ENCODE results near the gene KRT86.
"Not testable (repeated sequence)": the region's sequence is repeated elsewhere in the genome, so short reads cannot be mapped to it uniquely, and the experiment has no call there.

Gene KRT86

DNA sequence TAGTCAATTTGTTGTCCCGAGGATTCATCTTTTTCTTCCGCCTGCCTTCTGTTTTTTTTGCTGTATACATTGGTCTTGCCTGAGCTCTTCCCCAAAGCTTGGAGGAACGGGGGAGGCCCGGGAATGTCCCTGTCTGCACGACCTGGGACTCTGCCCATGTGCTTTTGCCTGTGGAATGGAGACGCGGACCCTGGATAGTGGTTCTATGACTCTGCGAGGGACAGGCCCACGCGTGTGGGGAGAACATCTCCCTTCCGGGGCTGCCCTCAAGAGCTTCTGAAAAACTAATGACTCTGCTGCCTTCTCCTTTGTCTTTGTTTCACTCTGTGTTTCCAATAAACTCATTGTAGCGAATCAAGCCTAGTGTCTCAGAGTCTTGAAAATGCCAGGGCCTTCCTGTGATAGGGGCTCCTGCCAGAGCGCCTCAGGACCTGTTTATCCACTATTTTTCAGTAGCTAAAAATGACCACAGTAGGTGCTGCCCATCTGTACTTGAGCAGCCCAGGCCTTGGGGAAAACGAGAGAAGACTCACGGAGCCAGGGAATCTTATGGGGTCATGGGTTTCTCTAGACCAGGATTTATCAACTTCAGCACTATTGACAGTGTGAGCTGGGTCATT lies 34.5 kb downstream of the KRT86 start:
- DNase-seq (ENCODE audit: insufficient read length, low spot score) (no peak), FAIRE-seq (no peak)

DNA sequence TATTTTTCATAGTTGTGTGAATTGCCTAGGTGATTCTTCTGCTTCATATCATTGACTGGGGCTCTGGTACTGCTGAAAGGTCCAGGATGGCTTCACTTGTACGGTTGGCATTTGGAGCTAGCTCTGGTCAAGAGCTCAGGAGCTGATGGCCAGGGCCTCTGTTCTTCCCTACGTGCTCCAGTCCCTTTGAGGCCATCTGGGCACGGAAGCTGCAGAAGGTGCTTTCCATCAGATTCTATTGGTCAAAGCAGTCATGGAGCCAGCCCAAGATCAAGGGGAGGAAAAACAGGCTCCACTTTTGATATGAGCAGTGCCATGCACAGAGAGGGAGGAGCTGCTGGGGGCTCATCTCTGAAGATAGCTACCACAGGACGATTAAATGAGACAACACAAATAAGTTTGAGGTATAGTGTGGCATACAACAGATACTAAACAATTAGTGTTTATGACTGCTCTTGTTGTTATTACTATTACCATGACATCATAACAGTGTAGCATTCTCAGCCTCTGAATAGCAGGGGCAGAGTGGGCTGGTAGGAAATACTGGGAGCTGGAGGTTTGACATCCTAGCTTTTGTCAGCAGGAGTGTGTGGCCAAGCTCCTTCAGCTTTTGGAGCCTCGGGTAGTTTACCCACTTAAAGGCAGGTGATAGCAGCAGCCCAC lies 36.3 kb downstream of the KRT86 start:
- DNase-seq (ENCODE audit: insufficient read length, low spot score) = no peak
- no peak for FAIRE-seq

DNA sequence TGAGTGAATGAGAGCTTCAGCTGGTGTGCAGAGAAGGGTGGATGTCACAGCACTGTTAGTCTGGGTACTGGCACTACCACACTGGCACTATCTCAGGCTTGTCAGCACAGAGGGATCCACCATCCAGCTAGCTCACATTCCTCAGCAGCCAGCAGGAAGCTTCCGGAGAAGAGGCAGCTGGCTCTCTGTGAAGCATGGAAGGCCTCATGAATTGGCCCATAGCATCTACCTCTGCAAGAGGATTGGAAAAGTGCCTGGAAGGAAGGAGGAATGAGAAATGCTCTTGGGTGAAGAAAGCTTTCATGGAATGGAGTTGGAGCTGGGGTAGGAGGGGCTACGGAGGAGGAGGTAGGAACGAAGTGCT lies 36.8 kb downstream of the KRT86 start:
- no peak for FAIRE-seq
- no peak for DNase-seq (ENCODE audit: insufficient read length, low spot score)

GRCh38 chr12:52312086-52312485 lies 37.6 kb downstream of the KRT86 start:
- DNase-seq (ENCODE audit: insufficient read length, low spot score) = no peak
- no peak for FAIRE-seq

DNA sequence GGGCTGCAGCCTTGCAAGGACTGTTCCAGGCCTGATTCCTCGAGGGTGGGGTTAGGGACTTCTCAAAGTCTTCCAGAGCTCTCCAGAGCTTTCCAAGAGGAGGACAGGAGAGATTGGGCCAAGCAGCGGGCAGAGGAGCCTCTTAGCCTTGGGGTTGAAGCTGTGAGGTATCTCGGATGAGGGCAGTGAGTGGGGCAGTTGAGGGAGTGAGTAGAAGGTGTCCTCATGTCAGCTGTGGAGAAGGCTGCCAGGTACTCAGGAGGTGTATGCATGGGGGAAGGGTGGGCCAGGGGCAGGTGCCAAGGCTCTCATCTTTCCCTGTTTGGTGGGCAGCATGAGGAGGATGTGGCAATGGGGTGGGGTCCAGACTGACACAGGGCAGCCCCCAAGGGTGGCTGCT lies 39.0 kb downstream of the KRT86 start:
- FAIRE-seq (no peak), DNase-seq (ENCODE audit: insufficient read length, low spot score) (no peak)

- DNase-seq (ENCODE audit: insufficient read length, low spot score) (no peak), FAIRE-seq (no peak)
Observed at GRCh38 chr12:52313926-52314325, 39.5 kb downstream of the KRT86 start.

- FAIRE-seq = no peak
Observed at GRCh38 chr12:52314511-52314910, 40.1 kb downstream of the KRT86 start.

DNA sequence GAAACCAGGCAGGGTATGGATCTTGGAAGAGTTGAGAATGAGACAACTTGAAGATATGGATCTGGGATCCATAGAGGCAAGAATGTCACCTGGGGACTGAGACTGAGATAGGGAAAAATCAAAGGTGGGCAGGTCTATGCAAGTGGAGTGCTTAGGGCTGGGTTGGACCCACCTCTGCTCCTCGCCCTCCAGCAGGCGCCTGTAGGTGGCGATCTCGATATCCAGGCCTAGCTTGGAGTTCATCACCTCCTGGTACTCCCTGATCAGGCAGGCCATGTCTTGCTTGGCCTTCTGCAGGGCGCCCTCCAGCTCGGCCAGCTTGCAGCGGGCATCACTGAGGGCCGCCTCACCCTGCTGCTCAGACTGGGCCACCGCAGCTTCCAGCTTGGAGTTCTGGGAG lies 41.3 kb downstream of the KRT86 start:
- not testable (repeated sequence) for DNase-seq (ENCODE audit: insufficient read length, low spot score); FAIRE-seq

More at GRCh38 chr12:52314511-52314910, 40.1 kb downstream of the KRT86 start:
- DNase-seq (ENCODE audit: insufficient read length, low spot score) = no peak

GRCh38 chr12:52316290-52316689 lies 41.8 kb downstream of the KRT86 start:
- FAIRE-seq (no peak), DNase-seq (ENCODE audit: insufficient read length, low spot score) (no peak)

GRCh38 chr12:52316701-52317100 lies 42.3 kb downstream of the KRT86 start:
- FAIRE-seq = no peak
- no peak for DNase-seq (ENCODE audit: insufficient read length, low spot score)

DNA sequence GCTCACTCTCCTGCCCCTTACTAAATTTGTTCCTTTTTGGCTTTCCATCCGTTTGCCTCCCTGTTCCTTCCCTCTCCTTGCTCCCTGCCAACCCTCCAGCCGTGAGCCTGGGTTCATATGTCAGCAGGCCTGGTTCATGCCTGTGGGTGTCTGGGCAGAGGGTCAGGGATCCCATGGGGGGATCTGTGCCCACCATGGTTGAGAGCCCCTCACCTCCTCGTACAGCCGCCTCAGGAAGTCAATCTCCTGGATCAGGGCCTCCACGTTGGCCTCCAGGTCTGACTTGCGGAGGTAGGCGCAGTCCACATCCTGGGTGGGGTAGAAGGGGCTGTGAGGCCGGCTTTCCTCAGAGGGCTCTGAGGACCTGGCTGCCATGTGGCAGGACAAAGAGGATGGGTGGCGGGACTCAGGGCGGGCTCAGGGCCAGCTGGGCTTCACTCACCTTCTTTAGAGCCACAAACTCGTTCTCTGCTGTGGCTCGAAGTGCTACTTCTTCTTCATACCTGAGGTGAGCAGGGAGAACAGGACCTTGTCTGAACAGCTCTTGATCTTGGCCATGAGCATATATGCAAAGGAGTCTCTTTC lies 43.1 kb downstream of the KRT86 start:
- FAIRE-seq = no peak
- no peak for DNase-seq (ENCODE audit: insufficient read length, low spot score)

- FAIRE-seq (no peak), DNase-seq (ENCODE audit: insufficient read length, low spot score) (no peak)
Observed at GRCh38 chr12:52318241-52318990, 44.0 kb downstream of the KRT86 start.

DNA sequence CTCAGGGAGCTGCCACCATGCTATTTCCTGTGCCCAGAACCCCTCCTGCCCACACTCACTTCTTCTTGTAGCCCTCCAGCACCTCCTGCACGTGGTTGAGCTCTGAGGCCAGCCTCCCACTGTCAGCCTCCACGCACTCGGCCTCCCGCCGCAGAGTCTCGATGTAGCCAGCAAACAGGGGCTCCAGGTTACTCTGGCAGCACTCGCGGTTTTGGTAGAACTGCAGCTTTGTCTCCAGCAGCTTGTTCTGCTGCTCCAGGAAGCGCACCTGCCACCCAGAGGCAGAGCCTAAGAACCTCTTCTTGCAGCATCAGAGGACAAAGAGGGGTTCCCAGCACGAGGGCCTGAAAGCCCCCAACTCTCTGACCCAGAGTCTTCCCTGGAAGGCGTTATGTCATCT lies 44.7 kb downstream of the KRT86 start:
- DNase-seq (ENCODE audit: insufficient read length, low spot score) (no peak), FAIRE-seq (no peak)

DNA sequence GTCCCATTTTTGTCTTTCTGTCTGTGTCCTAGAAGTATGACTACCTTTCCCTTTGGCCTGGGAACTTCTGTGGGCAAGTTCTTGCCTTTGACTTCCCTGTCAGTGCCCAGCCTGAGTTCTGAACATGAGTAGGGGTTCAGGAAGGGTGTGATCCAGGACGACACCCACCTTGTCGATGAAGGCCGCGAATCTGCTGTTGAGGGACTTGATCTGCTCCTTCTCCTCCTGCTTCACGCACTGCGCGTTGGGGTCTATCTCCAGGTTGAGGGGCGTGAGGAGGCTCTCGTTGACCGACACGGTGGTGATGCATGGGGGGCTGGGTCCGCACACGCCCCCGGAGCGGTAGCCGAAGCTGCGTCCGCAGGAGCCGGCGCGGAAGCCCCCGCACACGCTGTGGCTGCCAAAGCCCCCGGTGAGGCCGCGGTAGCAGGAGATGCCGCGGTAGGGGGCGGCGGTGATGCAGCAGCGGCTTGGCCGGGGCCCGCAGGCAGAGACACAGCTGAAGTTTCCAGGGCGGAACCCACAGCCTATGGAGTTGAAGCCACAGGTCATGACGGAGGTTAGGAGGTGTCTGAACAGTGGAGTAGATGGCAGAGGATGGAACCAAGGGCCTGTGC lies 46.4 kb downstream of the KRT86 start, which contains the start of gene KRT83:
KRT83 (minus strand) TSS at position 615 of the 617 bp plus-strand sequence; CDS start at position 552, 63 bp downstream.
- DNase-seq (ENCODE audit: insufficient read length, low spot score) (no peak), FAIRE-seq (no peak)

DNA sequence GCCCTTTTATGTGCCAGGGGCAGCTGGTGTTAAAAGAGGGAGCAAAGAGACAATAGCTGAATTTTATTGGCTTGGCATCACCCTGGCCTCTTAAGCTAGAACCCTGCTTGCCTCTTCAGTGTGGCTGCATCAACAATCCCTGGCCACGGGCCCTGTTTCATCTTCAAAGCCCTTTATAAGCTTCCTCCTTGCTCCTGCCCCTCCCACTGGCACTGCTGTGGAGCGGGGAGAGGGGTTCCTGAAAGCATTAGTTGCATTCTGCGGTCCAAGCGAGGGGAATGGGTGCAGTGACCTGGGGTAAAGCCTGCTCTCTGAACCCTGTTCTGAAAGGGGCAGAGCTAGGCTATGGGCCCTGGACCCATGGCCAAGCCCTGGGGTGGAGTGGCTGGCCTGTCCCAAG lies 47.0 kb downstream of the KRT86 start:
- DNase-seq (ENCODE audit: insufficient read length, low spot score) = no peak
- FAIRE-seq = no peak

DNA sequence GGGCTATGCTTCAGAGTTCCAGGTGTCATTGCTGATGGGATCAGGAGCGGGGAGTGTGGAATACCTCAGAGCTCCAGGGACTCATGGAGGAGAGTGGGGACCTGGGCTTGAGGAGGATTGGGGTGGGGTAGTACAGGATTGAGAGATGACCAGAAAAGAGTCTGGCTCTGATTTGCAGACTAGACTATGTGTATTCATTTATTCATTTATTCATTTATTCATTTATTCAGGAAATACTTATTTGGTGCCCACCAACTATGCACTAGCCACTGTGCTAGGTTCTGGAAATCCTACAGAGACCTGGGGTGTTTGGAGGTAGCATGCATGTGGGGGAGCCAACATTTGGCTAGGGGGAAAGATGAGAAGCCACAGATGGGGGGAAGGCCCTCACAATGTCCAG lies 47.6 kb downstream of the KRT86 start:
- FAIRE-seq (no peak), DNase-seq (ENCODE audit: insufficient read length, low spot score) (no peak)

DNA sequence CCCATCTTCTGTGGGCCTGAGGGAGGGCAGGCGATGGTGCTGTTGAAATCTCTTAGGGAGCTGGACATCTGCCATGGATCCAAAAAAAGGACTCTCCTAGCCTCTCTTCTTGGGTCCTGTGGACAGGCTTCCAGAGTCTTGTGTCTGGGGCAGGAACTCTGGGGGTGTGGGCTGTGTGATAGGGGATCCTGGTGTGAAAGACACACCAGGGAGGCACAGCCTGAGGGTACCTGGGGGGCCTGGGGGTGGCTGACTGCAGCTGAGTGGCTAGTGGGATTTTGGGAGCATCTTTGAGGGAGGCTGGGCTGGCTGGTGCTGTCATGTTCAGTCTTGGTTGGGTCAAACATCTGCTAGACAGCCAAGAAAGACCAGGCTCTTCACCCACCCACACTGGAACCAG lies 48.6 kb downstream of the KRT86 start:
- FAIRE-seq (no peak), DNase-seq (ENCODE audit: insufficient read length, low spot score) (no peak)

DNA sequence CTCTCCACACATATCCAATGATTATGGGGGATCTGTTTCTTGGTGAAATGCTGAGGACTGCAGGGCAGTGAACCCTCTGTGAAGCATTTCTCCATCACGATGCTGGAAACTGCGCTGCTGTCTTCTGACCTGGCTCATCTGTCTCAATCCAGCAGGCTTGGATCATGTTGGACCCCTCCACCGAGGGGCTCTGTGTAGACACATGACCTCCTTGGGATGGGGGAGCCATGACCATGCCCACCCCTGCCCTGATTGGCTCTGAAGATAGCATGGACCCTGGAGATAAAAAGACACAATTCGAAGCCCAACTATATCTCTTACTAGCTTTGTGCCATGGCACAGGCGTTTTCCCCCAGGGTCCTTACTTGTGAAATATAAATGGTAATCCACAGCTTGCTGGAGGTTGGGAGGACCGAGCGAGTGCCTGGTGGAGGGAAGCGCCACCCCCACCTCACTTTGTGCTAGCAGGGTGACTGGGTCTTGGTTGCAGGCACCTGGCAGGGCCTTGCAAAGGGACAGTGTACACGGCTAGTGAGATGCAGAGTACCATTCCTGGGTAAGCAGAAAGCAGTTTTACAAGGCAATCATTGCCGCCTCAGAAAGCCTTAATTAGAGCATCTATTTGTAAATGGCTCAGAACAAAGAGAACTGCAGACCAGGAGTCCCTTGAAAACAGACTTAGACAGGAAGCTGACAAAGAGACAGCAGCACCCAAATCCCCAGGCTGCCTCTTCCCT lies 49.1 kb downstream of the KRT86 start:
- no peak for FAIRE-seq
- DNase-seq (ENCODE audit: insufficient read length, low spot score) = no peak

- no peak for FAIRE-seq
- DNase-seq (ENCODE audit: insufficient read length, low spot score) = no peak
Observed at GRCh38 chr12:52324153-52324444, 49.7 kb downstream of the KRT86 start.

GRCh38 chr12:52327052-52327829 lies 52.8 kb downstream of the KRT86 start:
- FAIRE-seq (peak; percentile 90), DNase-seq (ENCODE audit: insufficient read length, low spot score) (peak; percentile 88)

Data from GM19239 (cell line).